GM23248 (cell line): ENCODE results near the gene ATP6AP1.

ENCODE experiments used
- EZH2 ChIP-seq: fragments of 200-600 bp; sonication (generic); IDR thresholded peaks from 2 replicates; pipeline ENCODE4 v1.6.1; 2018; ENCODE audit warnings: antibody characterized with exemption, mild to moderate bottlenecking; ENCODE audit not compliant: insufficient read depth, poor library complexity, severe bottlenecking
- EZH2phosphoT487 ChIP-seq: fragments of 200-600 bp; sonication (generic); IDR thresholded peaks from 2 replicates; pipeline ENCODE4 v1.6.1; 2018; ENCODE audit warnings: antibody characterized with exemption, moderate library complexity, mild to moderate bottlenecking, low read depth; ENCODE audit not compliant: insufficient read depth

DNA sequence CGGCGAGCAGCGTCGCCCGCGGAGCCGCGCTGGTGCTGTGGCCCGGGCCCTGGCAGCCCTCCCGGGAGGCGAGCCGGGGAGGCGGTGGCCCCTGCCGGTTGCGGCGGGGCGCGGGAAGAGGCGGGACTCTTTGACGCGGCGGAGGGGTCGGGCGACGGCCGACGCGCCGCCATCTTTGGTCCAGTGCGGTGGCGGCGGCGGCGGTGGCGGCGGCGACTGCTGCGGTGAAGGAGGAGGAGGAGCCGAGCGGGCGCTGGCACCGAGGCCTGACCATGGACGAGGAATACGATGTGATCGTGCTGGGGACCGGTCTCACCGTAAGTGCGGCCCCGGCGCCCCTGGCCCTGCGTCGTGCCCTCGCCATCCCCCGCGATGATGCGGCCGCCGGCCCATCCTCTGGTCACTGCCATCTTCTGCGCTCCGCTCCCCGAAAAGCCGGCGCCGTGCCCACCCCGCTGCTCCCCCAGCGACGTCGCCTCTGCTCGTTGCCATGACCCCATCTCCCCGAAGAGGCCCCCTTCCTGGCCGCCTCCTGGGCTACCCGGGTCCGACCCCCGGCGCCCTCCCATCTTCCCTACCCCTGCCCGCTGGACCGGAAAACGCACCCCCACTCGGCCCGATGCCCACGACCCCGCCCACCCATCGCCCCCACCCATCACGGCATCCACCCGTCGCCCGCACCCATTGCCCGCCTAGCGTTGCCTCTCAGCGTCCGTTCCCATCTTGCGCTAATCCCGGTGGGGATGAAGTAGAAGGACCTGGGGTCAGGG is 8.7 kb downstream of the ATP6AP1 start, which contains the start of gene GDI1:
- no peak for TF ChIP-seq EZH2
- no peak for TF ChIP-seq EZH2phosphoT487
